Neural progenitor cell (in vitro differentiated cells): ENCODE measurements around the gene KIAA1217. TPM values are rescaled to one million over a fixed set of nuclear protein-coding genes. Genes with fewer than 3 reads are reported as not detected.
A peak's percentile ranks its signal among the peaks of the same experiment; 100 is the strongest.

Source experiments
- DNase-seq: peaks from one replicate; pipeline ENCODE4 v3.0.0-alpha.2; 2016; ENCODE audit warnings: low spot score
- H2AFZ ChIP-seq: fragments of 200-600 bp; sonication (generic); replicated peaks from 2 replicates; pipeline ENCODE4 v1.6.1; 2016; ENCODE audit warnings: antibody characterized with exemption
- H3F3A ChIP-seq: fragments of 200-600 bp; sonication (generic); 2 replicates; pipeline ENCODE4 v1.6.1; 2016; ENCODE audit warnings: antibody characterized with exemption, low read depth
- H3K27ac ChIP-seq: fragments of 200-600 bp; sonication (generic); 2 replicates; pipeline ENCODE4 v1.5.1; 2016; ENCODE audit warnings: mild to moderate bottlenecking
- H3K27me3 ChIP-seq: fragments of 200-600 bp; sonication (generic); 2 replicates; pipeline ENCODE4 v1.6.1; 2016; ENCODE audit warnings: mild to moderate bottlenecking, moderate library complexity
- H3K36me3 ChIP-seq: fragments of 200-600 bp; sonication (generic); 2 replicates; pipeline ENCODE4 v1.5.1; 2016
- H3K4me1 ChIP-seq: fragments of 200-600 bp; sonication (generic); 2 replicates; pipeline ENCODE4 v1.6.1; 2016; ENCODE audit warnings: mixed run types
- H3K4me2 ChIP-seq: fragments of 200-600 bp; sonication (generic); 2 replicates; pipeline ENCODE4 v1.6.1; 2016
- H3K4me3 ChIP-seq: fragments of 200-600 bp; sonication (generic); 2 replicates; pipeline ENCODE4 v1.5.1; 2016
- H3K79me2 ChIP-seq: fragments of 200-600 bp; sonication (generic); 2 replicates; pipeline ENCODE4 v1.6.1; 2016; ENCODE audit warnings: low read depth
- H3K9ac ChIP-seq: fragments of 200-600 bp; sonication (generic); 2 replicates; pipeline ENCODE4 v1.6.1; 2016
- H3K9me3 ChIP-seq: fragments of 200-600 bp; sonication (generic); 2 replicates; pipeline ENCODE4 v1.5.1; 2016; ENCODE audit warnings: low read depth
- H4K20me1 ChIP-seq: fragments of 200-600 bp; sonication (generic); 2 replicates; pipeline ENCODE4 v1.6.1; 2016; ENCODE audit warnings: low read depth
- H3K27ac Mint-ChIP-seq: 3 replicates; pipeline ENCODE4 v1.8.0; 2021; ENCODE audit warnings: mixed read lengths
- H3K27me3 Mint-ChIP-seq: 2 replicates; pipeline ENCODE4 v1.8.0; 2022; ENCODE audit warnings: low read depth, mild to moderate bottlenecking, inconsistent platforms, moderate library complexity, mixed read lengths; ENCODE audit not compliant: insufficient read depth
- H3K36me3 Mint-ChIP-seq: 3 replicates; pipeline ENCODE4 v1.8.0; 2021; ENCODE audit warnings: mixed read lengths
- H3K4me1 Mint-ChIP-seq: 3 replicates; pipeline ENCODE4 v1.8.0; 2021; ENCODE audit warnings: mixed read lengths
- H3K4me3 Mint-ChIP-seq: 3 replicates; pipeline ENCODE4 v1.8.0; 2021; ENCODE audit warnings: mild to moderate bottlenecking, moderate library complexity, mixed read lengths
- H3K9me3 Mint-ChIP-seq: 3 replicates; pipeline ENCODE4 v1.8.0; 2020; ENCODE audit warnings: mixed read lengths
- CTCF ChIP-seq: fragments of 200-600 bp; sonication (generic); IDR thresholded peaks from 2 replicates; pipeline ENCODE4 v1.5.1; 2017; ENCODE audit warnings: antibody characterized with exemption, mild to moderate bottlenecking
- EZH2 ChIP-seq: fragments of 200-600 bp; sonication (generic); IDR thresholded peaks from 2 replicates; pipeline ENCODE4 v1.6.1; 2017; ENCODE audit warnings: antibody characterized with exemption, mild to moderate bottlenecking, moderate library complexity
- EZH2phosphoT487 ChIP-seq: fragments of 200-600 bp; sonication (generic); IDR thresholded peaks from 2 replicates; pipeline ENCODE4 v1.6.1; 2017; ENCODE audit warnings: antibody characterized with exemption
- total RNA-seq: library from RNA; depleted of rRNA; stranded (reverse); fragments of >200 nt; gene quantifications from 2 replicates; pipeline ENCODE4 v1.2.3, GENCODE V29; 2015; ENCODE audit warnings: low replicate concordance

KIAA1217 gene
- total RNA-seq, 1 donor from 2014 or later = 13.1 TPM

- Mint-ChIP-seq H3K9me3 (no peaks in the 10 kb centered on the region), H3K27me3 (peaks cover 2% of the 10 kb centered on the region), H3K27ac (no peak overlapping the region), H3K4me3 (no peak overlapping the region), H3K36me3 (no peaks in the 10 kb centered on the region), H3K4me1 (peaks cover 25% of the 10 kb centered on the region)
- DNase-seq = peak; percentile 42
- H3K4me1 ChIP-seq = peaks cover 42% of the 10 kb centered on the region
- peaks cover 1% of the 10 kb centered on the region for H3K79me2 ChIP-seq
- H3K27me3 ChIP-seq = no peaks in the 10 kb centered on the region
- H3K36me3 ChIP-seq = no peaks in the 10 kb centered on the region
- H3K4me3 ChIP-seq = no peak overlapping the region
- H3K4me2 ChIP-seq = peak overlapping the region; percentile 42
- no peaks in the 10 kb centered on the region for H3K9me3 ChIP-seq
- H3K9ac ChIP-seq = no peak overlapping the region
- H3K27ac ChIP-seq = peak overlapping the region; percentile 72
- H2AFZ ChIP-seq = no peak overlapping the region
- H4K20me1 ChIP-seq = no peaks in the 10 kb centered on the region
- H3F3A ChIP-seq = peaks cover 35% of the 10 kb centered on the region
- TF ChIP-seq EZH2 (no peak), CTCF (no peak), EZH2phosphoT487 (no peak)
Measured at GRCh38 chr10:24251547-24251946, 42.6 kb downstream of the KIAA1217 start.

GRCh38 chr10:24254180-24254579 is 45.2 kb downstream of the KIAA1217 start:
- Mint-ChIP-seq H3K9me3 (no peaks in the 10 kb centered on the region), H3K4me1 (peaks cover 36% of the 10 kb centered on the region), H3K36me3 (peaks cover 3% of the 10 kb centered on the region), H3K27me3 (peaks cover 2% of the 10 kb centered on the region), H3K27ac (no peak overlapping the region), H3K4me3 (no peak overlapping the region)
- Histone ChIP-seq H3K9ac (no peak overlapping the region), H3K4me2 (no peak overlapping the region), H3K27ac (no peak overlapping the region), H2AFZ (no peak overlapping the region), H3K9me3 (no peaks in the 10 kb centered on the region), H3K4me1 (peaks cover 46% of the 10 kb centered on the region), H3K27me3 (no peaks in the 10 kb centered on the region), H3F3A (peaks cover 35% of the 10 kb centered on the region), H3K4me3 (no peak overlapping the region), H3K79me2 (peaks cover 16% of the 10 kb centered on the region), H3K36me3 (no peaks in the 10 kb centered on the region), H4K20me1 (no peaks in the 10 kb centered on the region)
- DNase-seq = no peak
- TF ChIP-seq CTCF (no peak), EZH2phosphoT487 (no peak), EZH2 (no peak)

- Histone ChIP-seq H3K4me2 (peak overlapping the region; percentile 73), H4K20me1 (no peaks in the 10 kb centered on the region), H3K36me3 (no peaks in the 10 kb centered on the region), H3K79me2 (peaks cover 23% of the 10 kb centered on the region), H3K9me3 (no peaks in the 10 kb centered on the region), H3K4me1 (peaks cover 39% of the 10 kb centered on the region), H3F3A (peaks cover 28% of the 10 kb centered on the region), H3K9ac (no peak overlapping the region), H3K27ac (peak overlapping the region; percentile 90), H3K4me3 (peak overlapping the region; percentile 36), H2AFZ (no peak overlapping the region), H3K27me3 (no peaks in the 10 kb centered on the region)
- peaks cover 3% of the 10 kb centered on the region for H3K36me3 Mint-ChIP-seq
- peak; percentile 68 for DNase-seq
- H3K9me3 Mint-ChIP-seq = no peaks in the 10 kb centered on the region
- no peak overlapping the region for H3K27ac Mint-ChIP-seq
- H3K27me3 Mint-ChIP-seq = peaks cover 2% of the 10 kb centered on the region
- peaks cover 34% of the 10 kb centered on the region for H3K4me1 Mint-ChIP-seq
- TF ChIP-seq EZH2 (no peak), CTCF (no peak), EZH2phosphoT487 (no peak)
- no peak overlapping the region for H3K4me3 Mint-ChIP-seq
Measured at GRCh38 chr10:24255115-24255880, 46.4 kb downstream of the KIAA1217 start.
